DND-41 (cell line): ENCODE measurements around the gene TAF8.

Source experiments
- ATAC-seq: fragments of 200-7000 bp; cut with Tn5 transposase; 3 replicates; pipeline ENCODE4 v1.9.1; 2021; ENCODE audit warnings: low read depth; ENCODE audit not compliant: insufficient read depth
- DNase-seq: peaks from one replicate; pipeline ENCODE4 v3.0.0-alpha.2; 2020
- H2AFZ ChIP-seq: 2 replicates; pipeline ENCODE4 v1.6.0; 2012; ENCODE audit warnings: low read depth, low read length
- H3K27ac ChIP-seq: 2 replicates; pipeline ENCODE4 v1.5.1; 2012; ENCODE audit warnings: low read length, inconsistent platforms
- H3K27me3 ChIP-seq: fragments of 200-600 bp; sonication (generic); 2 replicates; pipeline ENCODE4 v1.6.0; 2012; ENCODE audit warnings: low read length, mild to moderate bottlenecking, inconsistent platforms; ENCODE audit not compliant: insufficient read depth, poor library complexity
- H3K36me3 ChIP-seq: 2 replicates; pipeline ENCODE4 v1.5.1; 2012; ENCODE audit warnings: low read length, inconsistent platforms; ENCODE audit not compliant: insufficient read depth
- H3K4me1 ChIP-seq: 2 replicates; pipeline ENCODE4 v1.5.1; 2012; ENCODE audit warnings: mild to moderate bottlenecking, low read length; ENCODE audit not compliant: insufficient read depth
- H3K4me2 ChIP-seq: 2 replicates; pipeline ENCODE4 v1.6.0; 2012; ENCODE audit warnings: mild to moderate bottlenecking, moderate library complexity, low read length, inconsistent platforms; ENCODE audit not compliant: insufficient read depth
- H3K4me3 ChIP-seq, 2 experiments: fragments of 200-600 bp in 1 of 2; shearing (Covaris generic) in 1 of 2; 2 replicates each; pipeline ENCODE4 v1.5.1; 2012 to 2016; ENCODE audit warnings: inconsistent platforms in 2 of 2, low read length in 2 of 2, mild to moderate bottlenecking in 2 of 2, low read depth in 1 of 2, moderate library complexity in 1 of 2
- H3K79me2 ChIP-seq: 2 replicates; pipeline ENCODE4 v1.6.0; 2012; ENCODE audit warnings: low read length, inconsistent platforms; ENCODE audit not compliant: insufficient read depth
- H3K9ac ChIP-seq: 2 replicates; pipeline ENCODE4 v1.6.0; 2012; ENCODE audit warnings: low read depth, mild to moderate bottlenecking, inconsistent platforms, low read length, moderate library complexity
- H3K9me3 ChIP-seq: 2 replicates; pipeline ENCODE4 v1.5.1; 2012; ENCODE audit warnings: low read length, moderate library complexity, mild to moderate bottlenecking, inconsistent platforms; ENCODE audit not compliant: insufficient read depth, severe bottlenecking
- H4K20me1 ChIP-seq: 2 replicates; pipeline ENCODE4 v1.6.0; 2012; ENCODE audit warnings: low read length; ENCODE audit not compliant: insufficient read depth
- EZH2 ChIP-seq: IDR thresholded peaks from 3 replicates; pipeline ENCODE4 v1.6.1; 2012; ENCODE audit warnings: borderline replicate concordance, low read depth, mild to moderate bottlenecking, moderate library complexity, low read length, inconsistent platforms; ENCODE audit not compliant: severe bottlenecking
- TF ChIP-seq, protein P1 (sequence below): IDR thresholded peaks from 2 replicates; pipeline ENCODE4 v1.5.1; 2012; ENCODE audit warnings: borderline replicate concordance, low read length, moderate library complexity, mild to moderate bottlenecking; ENCODE audit not compliant: poor library complexity, severe bottlenecking; ENCODE audit errors: extremely low read depth

TAF8 gene

GRCh38 chr6:42068872-42069522 is 18.7 kb downstream of the TAF8 start:
- Histone ChIP-seq H3K4me3 (no peak overlapping the region), H3K4me1 (no peaks in the 10 kb centered on the region), H2AFZ (no peak overlapping the region), H3K27me3 (no peaks in the 10 kb centered on the region), H3K4me2 (no peak overlapping the region), H4K20me1 (no peaks in the 10 kb centered on the region), H3K79me2 (no peaks in the 10 kb centered on the region), H3K9ac (no peak overlapping the region), H3K27ac (no peak overlapping the region), H3K36me3 (peaks cover 82% of the 10 kb centered on the region), H3K9me3 (no peaks in the 10 kb centered on the region)
- TF ChIP-seq, protein P1, sequence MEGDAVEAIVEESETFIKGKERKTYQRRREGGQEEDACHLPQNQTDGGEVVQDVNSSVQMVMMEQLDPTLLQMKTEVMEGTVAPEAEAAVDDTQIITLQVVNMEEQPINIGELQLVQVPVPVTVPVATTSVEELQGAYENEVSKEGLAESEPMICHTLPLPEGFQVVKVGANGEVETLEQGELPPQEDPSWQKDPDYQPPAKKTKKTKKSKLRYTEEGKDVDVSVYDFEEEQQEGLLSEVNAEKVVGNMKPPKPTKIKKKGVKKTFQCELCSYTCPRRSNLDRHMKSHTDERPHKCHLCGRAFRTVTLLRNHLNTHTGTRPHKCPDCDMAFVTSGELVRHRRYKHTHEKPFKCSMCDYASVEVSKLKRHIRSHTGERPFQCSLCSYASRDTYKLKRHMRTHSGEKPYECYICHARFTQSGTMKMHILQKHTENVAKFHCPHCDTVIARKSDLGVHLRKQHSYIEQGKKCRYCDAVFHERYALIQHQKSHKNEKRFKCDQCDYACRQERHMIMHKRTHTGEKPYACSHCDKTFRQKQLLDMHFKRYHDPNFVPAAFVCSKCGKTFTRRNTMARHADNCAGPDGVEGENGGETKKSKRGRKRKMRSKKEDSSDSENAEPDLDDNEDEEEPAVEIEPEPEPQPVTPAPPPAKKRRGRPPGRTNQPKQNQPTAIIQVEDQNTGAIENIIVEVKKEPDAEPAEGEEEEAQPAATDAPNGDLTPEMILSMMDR, result no peak
- TF ChIP-seq EZH2, result no peak
- DNase-seq (no peak), ATAC-seq (no peak)

DNA sequence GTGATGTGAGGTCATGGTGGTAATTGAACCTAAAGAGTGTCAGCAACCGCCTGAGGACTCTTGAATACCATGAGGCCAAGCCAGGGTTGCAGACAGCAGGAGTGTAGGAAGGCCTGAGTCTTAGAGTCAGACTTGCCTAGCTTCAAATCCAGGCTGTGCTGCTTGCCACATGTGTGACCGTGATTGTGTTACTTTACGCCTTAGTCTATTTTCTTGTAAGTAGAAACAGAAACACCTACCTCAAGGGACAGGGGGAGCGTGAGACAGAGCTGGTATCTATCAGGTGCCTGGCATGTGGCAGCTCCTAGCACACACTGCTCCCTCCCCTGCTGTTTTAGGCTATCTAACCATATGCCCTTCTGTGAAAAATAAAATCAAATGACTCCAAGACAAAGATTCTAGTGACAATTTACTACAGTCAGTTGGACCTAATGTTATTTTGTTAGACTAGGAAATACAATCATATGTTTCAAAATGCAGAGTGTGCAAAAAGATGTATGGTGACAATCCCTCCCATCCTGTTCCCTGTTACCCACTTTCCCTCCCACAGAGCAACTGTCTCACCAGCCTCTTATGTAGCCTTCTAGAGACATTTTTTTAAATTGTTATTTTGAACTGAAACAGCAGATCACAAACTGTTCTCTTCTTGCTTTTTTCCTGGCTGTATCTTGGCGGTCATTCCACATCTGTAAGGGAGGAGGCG is 21.7 kb downstream of the TAF8 start:
- DNase-seq, result no peak

GRCh38 chr6:42073287-42073686 is 23.0 kb downstream of the TAF8 start:
- no peak overlapping the region for H3K27ac ChIP-seq
- no peak overlapping the region for H2AFZ ChIP-seq
- H3K4me2 ChIP-seq, result no peak overlapping the region
- H3K9me3 ChIP-seq, result no peaks in the 10 kb centered on the region
- no peak for ATAC-seq
- no peaks in the 10 kb centered on the region for H3K4me1 ChIP-seq
- no peak overlapping the region for H3K9ac ChIP-seq
- no peak for DNase-seq
- no peaks in the 10 kb centered on the region for H4K20me1 ChIP-seq
- H3K36me3 ChIP-seq, result peaks cover 80% of the 10 kb centered on the region
- no peaks in the 10 kb centered on the region for H3K79me2 ChIP-seq
- no peak overlapping the region for H3K4me3 ChIP-seq
- TF ChIP-seq EZH2, result no peak
- TF ChIP-seq, protein P1, result no peak
- no peaks in the 10 kb centered on the region for H3K27me3 ChIP-seq

More for the DNA sequence above, 21.7 kb downstream of the TAF8 start:
- no peaks in the 10 kb centered on the region for H4K20me1 ChIP-seq
- H3K4me1 ChIP-seq, result no peaks in the 10 kb centered on the region
- H3K4me3 ChIP-seq, result no peak overlapping the region
- H3K9ac ChIP-seq, result no peak overlapping the region
- H3K4me2 ChIP-seq, result no peak overlapping the region
- H2AFZ ChIP-seq, result no peak overlapping the region
- H3K79me2 ChIP-seq, result no peaks in the 10 kb centered on the region
- ATAC-seq, result no peak
- no peaks in the 10 kb centered on the region for H3K27me3 ChIP-seq
- no peaks in the 10 kb centered on the region for H3K9me3 ChIP-seq
- no peak for TF ChIP-seq EZH2
- no peak overlapping the region for H3K27ac ChIP-seq
- peaks cover 80% of the 10 kb centered on the region for H3K36me3 ChIP-seq

- no peaks in the 10 kb centered on the region for H4K20me1 ChIP-seq
Measured at GRCh38 chr6:42075159-42075838, 25.0 kb downstream of the TAF8 start.

More at GRCh38 chr6:42075159-42075838, 25.0 kb downstream of the TAF8 start:
- ATAC-seq, result no peak
- Histone ChIP-seq H3K4me3 (no peak overlapping the region), H2AFZ (no peak overlapping the region), H3K36me3 (peaks cover 78% of the 10 kb centered on the region), H3K4me1 (no peaks in the 10 kb centered on the region), H3K27ac (no peak overlapping the region), H3K9ac (no peak overlapping the region), H3K4me2 (no peak overlapping the region), H3K27me3 (no peaks in the 10 kb centered on the region), H3K9me3 (no peaks in the 10 kb centered on the region), H3K79me2 (no peaks in the 10 kb centered on the region)
- TF ChIP-seq, protein P1, result peak; percentile 66
- TF ChIP-seq EZH2, result no peak
- DNase-seq, result peak; percentile 49
